ENCODE data around the gene ZNF101.

- TF ChIP-seq, protein P1, sequence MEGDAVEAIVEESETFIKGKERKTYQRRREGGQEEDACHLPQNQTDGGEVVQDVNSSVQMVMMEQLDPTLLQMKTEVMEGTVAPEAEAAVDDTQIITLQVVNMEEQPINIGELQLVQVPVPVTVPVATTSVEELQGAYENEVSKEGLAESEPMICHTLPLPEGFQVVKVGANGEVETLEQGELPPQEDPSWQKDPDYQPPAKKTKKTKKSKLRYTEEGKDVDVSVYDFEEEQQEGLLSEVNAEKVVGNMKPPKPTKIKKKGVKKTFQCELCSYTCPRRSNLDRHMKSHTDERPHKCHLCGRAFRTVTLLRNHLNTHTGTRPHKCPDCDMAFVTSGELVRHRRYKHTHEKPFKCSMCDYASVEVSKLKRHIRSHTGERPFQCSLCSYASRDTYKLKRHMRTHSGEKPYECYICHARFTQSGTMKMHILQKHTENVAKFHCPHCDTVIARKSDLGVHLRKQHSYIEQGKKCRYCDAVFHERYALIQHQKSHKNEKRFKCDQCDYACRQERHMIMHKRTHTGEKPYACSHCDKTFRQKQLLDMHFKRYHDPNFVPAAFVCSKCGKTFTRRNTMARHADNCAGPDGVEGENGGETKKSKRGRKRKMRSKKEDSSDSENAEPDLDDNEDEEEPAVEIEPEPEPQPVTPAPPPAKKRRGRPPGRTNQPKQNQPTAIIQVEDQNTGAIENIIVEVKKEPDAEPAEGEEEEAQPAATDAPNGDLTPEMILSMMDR (conservative IDR thresholded peaks at IDR 0.05; ENCODE audit: low read depth, low read length): no peak
- no peak for TF ChIP-seq EZH2 (IDR thresholded peaks at IDR 0.05; ENCODE audit: borderline replicate concordance, low read depth, low read length, poor library complexity, severe bottlenecking)
Measured at GRCh38 chr19:19655051-19655594, 13.5 kb upstream of the ZNF101 start.

All from A673 (cell line).